ENCODE data around the gene ACO1.
A peak's percentile ranks its signal among the peaks of the same experiment; 100 is the strongest.

ACO1 gene

GRCh38 chr9:32384364-32385151 is at the start of gene ACO1 (continued):
- TF ChIP-seq ZNF398 (tag by site-specific recombination; IDR thresholded peaks at IDR 0.05): peak; percentile 18; the same call in 1 of the 2 replicates
- TF ChIP-seq ZSCAN4 (tag by site-specific recombination; IDR thresholded peaks at IDR 0.05): no peak
- TF ChIP-seq ZNF513 (tag by site-specific recombination; IDR thresholded peaks at IDR 0.05): no peak
- TF ChIP-seq ZNF518A (tag by site-specific recombination; conservative IDR thresholded peaks at IDR 0.05; ENCODE audit: low read depth): no peak
- peak; percentile 73; the same call in 1 of the 2 replicates for TF ChIP-seq ZXDB (tag by site-specific recombination; IDR thresholded peaks at IDR 0.05)
- 0 out of 2 replicates have a peak, but pooled peaks have one; percentile 14 for TF ChIP-seq ZNF391 (tag by site-specific recombination; IDR thresholded peaks at IDR 0.05; ENCODE audit: borderline replicate concordance, low read depth)
- TF ChIP-seq ZNF223 (tag by site-specific recombination; IDR thresholded peaks at IDR 0.05): no peak
- no peak for TF ChIP-seq BCL11B (tag by site-specific recombination; IDR thresholded peaks at IDR 0.05; ENCODE audit: low read depth)
- TF ChIP-seq ZNF707 (tag by site-specific recombination; IDR thresholded peaks at IDR 0.05): no peak
- TF ChIP-seq MYNN (tag by site-specific recombination; IDR thresholded peaks at IDR 0.05; ENCODE audit: borderline replicate concordance): no peak
- TF ChIP-seq BCL6B (tag by site-specific recombination; IDR thresholded peaks at IDR 0.05): no peak
- no peak for TF ChIP-seq RBAK (tag by site-specific recombination; IDR thresholded peaks at IDR 0.05)
- no peak for TF ChIP-seq ZNF529 (tag by site-specific recombination; IDR thresholded peaks at IDR 0.05; ENCODE audit: insufficient replicate concordance)
- TF ChIP-seq ZNF558 (tag by site-specific recombination; IDR thresholded peaks at IDR 0.05): no peak
- TF ChIP-seq ZNF654 (tag by site-specific recombination; IDR thresholded peaks at IDR 0.05; ENCODE audit: low read depth): no peak
- TF ChIP-seq FEZF1 (tag by site-specific recombination; IDR thresholded peaks at IDR 0.05): no peak
- TF ChIP-seq GLIS2 (tag by site-specific recombination; IDR thresholded peaks at IDR 0.05): peak; percentile 53; the same call in 1 of the 2 replicates
- TF ChIP-seq ZNF658 (tag by site-specific recombination; IDR thresholded peaks at IDR 0.05): no peak
- no peak for TF ChIP-seq ZNF747 (tag by site-specific recombination; IDR thresholded peaks at IDR 0.05)
- TF ChIP-seq HOXA7 (CRISPR knock-in tag; IDR thresholded peaks at IDR 0.05; ENCODE audit: borderline replicate concordance): no peak
- peak; percentile 39; the same call in 1 of the 2 replicates for TF ChIP-seq ZNF501 (tag by site-specific recombination; IDR thresholded peaks at IDR 0.05)
- no peak for TF ChIP-seq ZNF596 (tag by site-specific recombination; IDR thresholded peaks at IDR 0.05)
- TF ChIP-seq ZNF10 (tag by site-specific recombination; IDR thresholded peaks at IDR 0.05): no peak
- no peak for TF ChIP-seq ZNF549 (tag by site-specific recombination; IDR thresholded peaks at IDR 0.05)
- TF ChIP-seq ZNF792 (tag by site-specific recombination; IDR thresholded peaks at IDR 0.05): no peak
- TF ChIP-seq ZNF600 (tag by site-specific recombination; IDR thresholded peaks at IDR 0.05): no peak
- no peak for TF ChIP-seq ZSCAN30 (tag by site-specific recombination; IDR thresholded peaks at IDR 0.05)
- no peak for TF ChIP-seq ZSCAN23 (tag by site-specific recombination; IDR thresholded peaks at IDR 0.05)
- TF ChIP-seq OVOL3 (tag by site-specific recombination; IDR thresholded peaks at IDR 0.05): no peak
